SK-N-SH (cell line): ENCODE results near the gene PRRX1. TPM values are rescaled to one million over a fixed set of nuclear protein-coding genes. Genes with fewer than 3 reads are reported as not detected.

Experiments
- CTCF ChIA-PET: fragments of 300-600, 350-600 bp; formaldehyde crosslinking; extraction: SDS; loops from one replicate; lab custom pipeline; 2021; lab: Yijun Ruan, JAX
- POLR2A ChIA-PET: fragments of 350-600 bp; sonication (Branson Sonifier 250); formaldehyde crosslinking; extraction: SDS; loops from one replicate; lab custom pipeline; 2020; ENCODE audit warnings: antibody characterized with exemption, inconsistent platforms; lab: Yijun Ruan, JAX
- DNase-seq: peaks from one replicate; pipeline ENCODE4 v3.0.0; 2012
- H2AFZ ChIP-seq: fragments of 200-600 bp; sonication (generic); 2 replicates; pipeline ENCODE4 v1.8.1; 2016; ENCODE audit warnings: antibody characterized with exemption, mild to moderate bottlenecking, low read depth
- H3F3A ChIP-seq: fragments of 200-600 bp; sonication (generic); replicated peaks from 2 replicates; pipeline ENCODE3; 2016; ENCODE audit warnings: antibody characterized with exemption, mild to moderate bottlenecking; ENCODE audit not compliant: insufficient read depth
- H3K27ac ChIP-seq, 2 experiments: fragments of 200-500 bp in 1 of 2; fragments of 200-600 bp in 1 of 2; sonication (Bioruptor generic) in 1 of 2; sonication (generic), shearing (Covaris generic) in 1 of 2; 2 replicates each; pipeline versions ENCODE4 v1.5.1 to v1.6.1; 2014 to 2016; ENCODE audit warnings: low read depth in 2 of 2, inconsistent platforms in 1 of 2, low read length in 1 of 2, mild to moderate bottlenecking in 1 of 2, mixed read lengths in 1 of 2
- H3K27me3 ChIP-seq: fragments of 200-600 bp; sonication (generic), shearing (Covaris generic); 2 replicates; pipeline ENCODE4 v1.6.1; 2016; ENCODE audit warnings: mixed run types; ENCODE audit not compliant: insufficient read depth
- H3K36me3 ChIP-seq, 2 experiments: fragments of 200-500 bp in 1 of 2; fragments of 200-600 bp in 1 of 2; sonication (Bioruptor generic) in 1 of 2; sonication (generic) in 1 of 2; replicated peaks in 1 of 2; 2 replicates each; pipeline versions ENCODE3 to v1.5.1; 2014 to 2016; ENCODE audit warnings: low read length in 1 of 2, mild to moderate bottlenecking in 1 of 2; ENCODE audit not compliant: insufficient read depth in 2 of 2, control insufficient read depth in 1 of 2
- H3K4me1 ChIP-seq, 2 experiments: fragments of 200-500 bp in 1 of 2; fragments of 200-600 bp in 1 of 2; sonication (Bioruptor generic) in 1 of 2; sonication (generic), shearing (Covaris generic) in 1 of 2; 2 replicates each; pipeline versions ENCODE4 v1.5.1 to v1.6.1; 2014 to 2016; ENCODE audit warnings: low read depth in 1 of 2, low read length in 1 of 2, mixed run types in 1 of 2; ENCODE audit not compliant: insufficient read depth in 2 of 2, control insufficient read depth in 1 of 2
- H3K4me2 ChIP-seq: fragments of 200-600 bp; sonication (generic), shearing (Covaris generic); 2 replicates; pipeline ENCODE4 v1.6.1; 2017; ENCODE audit warnings: mixed run types
- H3K4me3 ChIP-seq, 2 experiments: fragments of 200-500 bp in 1 of 2; fragments of 200-600 bp in 1 of 2; sonication (Bioruptor generic) in 1 of 2; sonication (generic), shearing (Covaris generic) in 1 of 2; 2 replicates each; pipeline versions ENCODE4 v1.5.1 to v1.8.1; 2014 to 2016; ENCODE audit warnings: low read depth in 2 of 2, inconsistent platforms in 1 of 2, low read length in 1 of 2, mild to moderate bottlenecking in 1 of 2, mixed read lengths in 1 of 2, moderate library complexity in 1 of 2
- H3K79me2 ChIP-seq: fragments of 200-600 bp; sonication (generic); 2 replicates; pipeline ENCODE4 v1.8.1; 2017; ENCODE audit warnings: mild to moderate bottlenecking; ENCODE audit not compliant: insufficient read depth
- H3K9ac ChIP-seq: fragments of 200-600 bp; sonication (generic); 2 replicates; pipeline ENCODE4 v1.6.1; 2017; ENCODE audit warnings: mixed run types
- H3K9me2 ChIP-seq: fragments of 200-600 bp; sonication (generic); 2 replicates; pipeline ENCODE4 v1.6.1; 2017; ENCODE audit warnings: mixed run types
- H3K9me3 ChIP-seq: fragments of 200-600 bp; sonication (generic); 2 replicates; pipeline ENCODE4 v1.6.1; 2017; ENCODE audit warnings: mixed run types, mild to moderate bottlenecking, moderate library complexity
- H4K20me1 ChIP-seq: fragments of 200-600 bp; sonication (generic); 2 replicates; pipeline ENCODE4 v1.6.1; 2017; ENCODE audit warnings: mild to moderate bottlenecking, mixed run types; ENCODE audit not compliant: insufficient read depth
- FOXJ3 ChIP-seq: sonication (generic); formaldehyde crosslinking; IDR thresholded peaks from 2 replicates; pipeline ENCODE4 v1.5.1; 2020; ENCODE audit warnings: mild to moderate bottlenecking, missing genetic modification reagents
- FOXM1 ChIP-seq: IDR thresholded peaks from 2 replicates; pipeline ENCODE4 v1.4.0; 2012; ENCODE audit warnings: low read depth, mild to moderate bottlenecking
- GABPA ChIP-seq: IDR thresholded peaks from 2 replicates; pipeline ENCODE4 v1.4.0; 2012; ENCODE audit warnings: low read depth, mild to moderate bottlenecking
- GATA2 ChIP-seq: sonication (generic); formaldehyde crosslinking; IDR thresholded peaks from 2 replicates; pipeline ENCODE4 v1.5.0; 2020; ENCODE audit warnings: mild to moderate bottlenecking, missing genetic modification reagents
- JUND ChIP-seq: IDR thresholded peaks from 2 replicates; pipeline ENCODE4 v1.4.0; 2012
- NFIC ChIP-seq: IDR thresholded peaks from 2 replicates; pipeline ENCODE4 v1.4.0; 2012; ENCODE audit warnings: borderline replicate concordance
- NRF1 ChIP-seq: IDR thresholded peaks from 2 replicates; pipeline ENCODE4 v1.6.1; 2012; ENCODE audit warnings: low read depth, mild to moderate bottlenecking, low read length
- RFX5 ChIP-seq: IDR thresholded peaks from 2 replicates; pipeline ENCODE4 v1.6.1; 2012; ENCODE audit warnings: mild to moderate bottlenecking, improper control_type of control experiment, low read length
- RXRA ChIP-seq: IDR thresholded peaks from 2 replicates; pipeline ENCODE4 v1.4.0; 2012; ENCODE audit warnings: low read depth, mild to moderate bottlenecking, borderline replicate concordance
- SMC3 ChIP-seq: IDR thresholded peaks from 2 replicates; pipeline ENCODE4 v1.6.1; 2012; ENCODE audit warnings: low read depth, low read length, improper control_type of control experiment
- TAF1 ChIP-seq: IDR thresholded peaks from 2 replicates; pipeline ENCODE4 v1.6.1; 2012; ENCODE audit warnings: low read depth, mild to moderate bottlenecking, low read length, moderate library complexity, borderline replicate concordance
- TCF12 ChIP-seq: IDR thresholded peaks from 2 replicates; pipeline ENCODE4 v1.4.0; 2012
- TEAD4 ChIP-seq: IDR thresholded peaks from 2 replicates; pipeline ENCODE4 v1.4.0; 2012; ENCODE audit warnings: mild to moderate bottlenecking, borderline replicate concordance; ENCODE audit not compliant: insufficient read depth
- WGBS: methylation state at CpG from one replicate; pipeline ENCODE4 v1.1.6; 2017; ENCODE audit warnings: low lambda C conversion rate; 5-methylcytosine and 5-hydroxymethylcytosine counted together
- polyA plus RNA-seq, 3 experiments: library from polyadenylated mRNA; depleted of rRNA; stranded (reverse); fragments of >200 nt; gene quantifications; 2 replicates each; pipeline ENCODE4 v1.2.3, GENCODE V29; 2012
- TF ChIP-seq, protein P1 (sequence below): fragments of 150-350 bp; IDR thresholded peaks from 2 replicates; pipeline ENCODE4 v1.6.1; 2016; ENCODE audit warnings: mild to moderate bottlenecking, low read depth, low read length
- TF ChIP-seq, protein P2 (sequence below): fragments of 150-350 bp; IDR thresholded peaks from 2 replicates; pipeline ENCODE4 v1.6.1; 2017; ENCODE audit warnings: antibody characterized with exemption, low read length, low read depth, borderline replicate concordance
- TF ChIP-seq, protein P3 (sequence below): IDR thresholded peaks from 2 replicates; pipeline ENCODE4 v1.4.0; 2012; ENCODE audit warnings: low read depth, borderline replicate concordance
- TF ChIP-seq, protein P4 (sequence below): fragments of 200-600 bp; sonication (generic); IDR thresholded peaks from 2 replicates; pipeline ENCODE4 v1.6.1; 2017; ENCODE audit warnings: antibody characterized with exemption, mild to moderate bottlenecking, moderate library complexity

The PRRX1 gene
- polyA plus RNA-seq, 1 of the 3 experiments (the other 2 are of a cell fraction): 356 TPM

DNA sequence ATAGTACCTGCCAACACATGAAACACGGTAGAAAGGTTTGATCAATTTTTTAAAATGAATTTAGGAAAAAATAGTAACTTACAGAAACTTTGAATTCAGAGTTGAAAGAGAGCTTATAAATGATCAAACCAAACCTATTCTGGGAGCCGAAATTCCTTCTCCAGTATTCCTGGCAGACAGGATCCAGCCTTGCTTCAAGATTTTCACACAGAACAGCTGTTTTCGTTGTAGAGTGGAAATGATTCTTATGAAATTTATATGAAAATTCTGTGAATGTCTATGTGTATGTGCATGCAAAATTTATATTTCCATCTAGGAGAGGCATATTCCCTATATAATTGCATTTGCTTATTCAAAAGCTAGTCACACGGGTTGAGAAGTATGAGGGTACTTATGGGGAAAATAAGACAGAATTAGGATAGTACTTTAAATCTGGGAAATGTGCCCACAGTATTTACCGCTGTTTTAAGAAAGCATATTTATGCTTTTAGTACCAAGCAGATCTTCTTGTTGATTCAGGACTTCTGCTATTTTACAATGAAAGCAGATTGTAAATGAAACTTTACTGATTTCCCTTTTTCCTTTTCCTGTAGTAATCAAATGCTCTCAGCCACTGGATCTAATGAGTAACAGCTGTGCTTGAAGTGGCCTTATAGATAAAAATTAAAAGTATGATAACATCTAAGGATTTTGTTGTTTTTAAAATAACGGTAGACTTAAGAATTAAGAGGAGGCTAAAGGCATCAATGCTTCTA lies 30.4 kb downstream of the PRRX1 start:
- no peaks in the 10 kb centered on the region for H3K9me3 ChIP-seq
- TF ChIP-seq TCF12 (peak; percentile 68), FOXJ3 (CRISPR knock-in tag) (no peak), TEAD4 (no peak)
- TF ChIP-seq, all 33 proteins: peak for 1
- H3K79me2 ChIP-seq: peaks cover 98% of the 10 kb centered on the region
- H4K20me1 ChIP-seq: peaks cover 5% of the 10 kb centered on the region; the same call in 1 of the 2 replicates
- H3K27ac ChIP-seq: peak overlapping the region; percentile 90 to 99
- H3K9me2 ChIP-seq: no peaks in the 10 kb centered on the region
- DNase-seq: no peak
- peaks cover 84% of the 10 kb centered on the region for H3F3A ChIP-seq
- peak overlapping the region; percentile 43; the same call in 1 of the 2 replicates for H3K9ac ChIP-seq
- peaks cover 11 to 57% of the 10 kb centered on the region in 2 experiments for H3K36me3 ChIP-seq
- H3K4me3 ChIP-seq: peak overlapping the region in 1 of 2 experiments; percentile 0; a peak in 1 of 4 replicates
- ChIA-PET CTCF (no interaction called here), POLR2A (no interaction called here)
- WGBS: 26% methylated on average over 6 of the region's 6 CpGs
- H3K4me1 ChIP-seq: peaks cover 32 to 67% of the 10 kb centered on the region in 2 experiments
- peak overlapping the region; percentile 49; the same call in 1 of the 2 replicates for H3K4me2 ChIP-seq
- H3K27me3 ChIP-seq: no peaks in the 10 kb centered on the region
- H2AFZ ChIP-seq: no peak overlapping the region

DNA sequence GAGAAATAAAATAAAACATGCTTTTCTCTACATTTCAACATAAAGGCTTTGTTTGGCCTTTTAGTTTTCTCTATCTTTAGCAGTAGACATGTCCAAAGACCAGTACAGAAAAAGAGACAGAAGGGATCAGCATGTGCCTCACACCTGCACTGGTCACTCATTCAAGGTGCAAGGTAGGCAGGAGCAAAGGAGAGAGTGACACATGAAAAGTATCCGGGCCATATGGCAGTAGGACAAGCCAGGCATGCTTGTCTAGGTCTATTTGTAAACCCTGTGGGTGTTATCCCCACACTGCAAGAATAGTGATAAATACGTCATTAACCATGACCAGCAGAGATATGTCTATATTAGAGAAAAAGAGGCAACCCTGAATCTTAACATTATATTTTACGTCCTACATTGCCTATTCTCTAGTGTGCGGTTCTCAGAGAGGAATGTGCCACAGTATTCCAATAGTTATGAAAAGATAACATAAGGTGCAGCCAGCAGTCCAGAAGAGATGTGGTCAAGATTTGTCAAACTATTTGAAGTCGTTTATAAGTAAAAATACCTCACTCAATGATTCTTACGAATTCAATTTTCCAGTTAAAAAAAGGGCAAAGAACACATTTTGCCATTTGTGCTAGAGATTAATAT lies 32.1 kb downstream of the PRRX1 start:
- H3K27me3 ChIP-seq: no peaks in the 10 kb centered on the region
- H3K9me3 ChIP-seq: no peaks in the 10 kb centered on the region
- H3K4me2 ChIP-seq: peak overlapping the region; percentile 49; the same call in 1 of the 2 replicates
- peaks cover 34 to 79% of the 10 kb centered on the region in 2 experiments for H3K4me1 ChIP-seq
- H3K9me2 ChIP-seq: no peaks in the 10 kb centered on the region
- peaks cover 86% of the 10 kb centered on the region for H3F3A ChIP-seq
- peaks cover 11 to 55% of the 10 kb centered on the region in 2 experiments for H3K36me3 ChIP-seq
- ChIA-PET CTCF (no interaction called here), POLR2A (no interaction called here)
- H3K79me2 ChIP-seq: peaks cover 98% of the 10 kb centered on the region
- no peak overlapping the region for H3K4me3 ChIP-seq
- 53% methylated on average over 6 of the region's 6 CpGs for WGBS
- peak overlapping the region; percentile 15; the same call in 1 of the 2 replicates for H3K9ac ChIP-seq
- H2AFZ ChIP-seq: no peak overlapping the region
- H3K27ac ChIP-seq: peak overlapping the region; percentile 90 to 99
- peaks cover 4% of the 10 kb centered on the region; the same call in 1 of the 2 replicates for H4K20me1 ChIP-seq
- no peak for DNase-seq
- no peak for TF ChIP-seq TAF1
- TF ChIP-seq NRF1: no peak
- TF ChIP-seq SMC3: no peak
- TF ChIP-seq, protein P1, sequence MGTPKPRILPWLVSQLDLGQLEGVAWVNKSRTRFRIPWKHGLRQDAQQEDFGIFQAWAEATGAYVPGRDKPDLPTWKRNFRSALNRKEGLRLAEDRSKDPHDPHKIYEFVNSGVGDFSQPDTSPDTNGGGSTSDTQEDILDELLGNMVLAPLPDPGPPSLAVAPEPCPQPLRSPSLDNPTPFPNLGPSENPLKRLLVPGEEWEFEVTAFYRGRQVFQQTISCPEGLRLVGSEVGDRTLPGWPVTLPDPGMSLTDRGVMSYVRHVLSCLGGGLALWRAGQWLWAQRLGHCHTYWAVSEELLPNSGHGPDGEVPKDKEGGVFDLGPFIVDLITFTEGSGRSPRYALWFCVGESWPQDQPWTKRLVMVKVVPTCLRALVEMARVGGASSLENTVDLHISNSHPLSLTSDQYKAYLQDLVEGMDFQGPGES: no peak
- no peak for TF ChIP-seq TCF12
- no peak for TF ChIP-seq GATA2 (CRISPR knock-in tag)
- TF ChIP-seq FOXM1: no peak
- no peak for TF ChIP-seq RXRA
- TF ChIP-seq, protein P2, sequence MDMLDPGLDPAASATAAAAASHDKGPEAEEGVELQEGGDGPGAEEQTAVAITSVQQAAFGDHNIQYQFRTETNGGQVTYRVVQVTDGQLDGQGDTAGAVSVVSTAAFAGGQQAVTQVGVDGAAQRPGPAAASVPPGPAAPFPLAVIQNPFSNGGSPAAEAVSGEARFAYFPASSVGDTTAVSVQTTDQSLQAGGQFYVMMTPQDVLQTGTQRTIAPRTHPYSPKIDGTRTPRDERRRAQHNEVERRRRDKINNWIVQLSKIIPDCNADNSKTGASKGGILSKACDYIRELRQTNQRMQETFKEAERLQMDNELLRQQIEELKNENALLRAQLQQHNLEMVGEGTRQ: no peak
- TF ChIP-seq JUND: no peak
- TF ChIP-seq RFX5: no peak
- no peak for TF ChIP-seq NFIC
- no peak for TF ChIP-seq TEAD4
- TF ChIP-seq, protein P3, sequence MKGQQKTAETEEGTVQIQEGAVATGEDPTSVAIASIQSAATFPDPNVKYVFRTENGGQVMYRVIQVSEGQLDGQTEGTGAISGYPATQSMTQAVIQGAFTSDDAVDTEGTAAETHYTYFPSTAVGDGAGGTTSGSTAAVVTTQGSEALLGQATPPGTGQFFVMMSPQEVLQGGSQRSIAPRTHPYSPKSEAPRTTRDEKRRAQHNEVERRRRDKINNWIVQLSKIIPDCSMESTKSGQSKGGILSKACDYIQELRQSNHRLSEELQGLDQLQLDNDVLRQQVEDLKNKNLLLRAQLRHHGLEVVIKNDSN: no peak
- no peak for TF ChIP-seq GABPA
- no peak for TF ChIP-seq FOXJ3 (CRISPR knock-in tag)
- TF ChIP-seq, protein P4, sequence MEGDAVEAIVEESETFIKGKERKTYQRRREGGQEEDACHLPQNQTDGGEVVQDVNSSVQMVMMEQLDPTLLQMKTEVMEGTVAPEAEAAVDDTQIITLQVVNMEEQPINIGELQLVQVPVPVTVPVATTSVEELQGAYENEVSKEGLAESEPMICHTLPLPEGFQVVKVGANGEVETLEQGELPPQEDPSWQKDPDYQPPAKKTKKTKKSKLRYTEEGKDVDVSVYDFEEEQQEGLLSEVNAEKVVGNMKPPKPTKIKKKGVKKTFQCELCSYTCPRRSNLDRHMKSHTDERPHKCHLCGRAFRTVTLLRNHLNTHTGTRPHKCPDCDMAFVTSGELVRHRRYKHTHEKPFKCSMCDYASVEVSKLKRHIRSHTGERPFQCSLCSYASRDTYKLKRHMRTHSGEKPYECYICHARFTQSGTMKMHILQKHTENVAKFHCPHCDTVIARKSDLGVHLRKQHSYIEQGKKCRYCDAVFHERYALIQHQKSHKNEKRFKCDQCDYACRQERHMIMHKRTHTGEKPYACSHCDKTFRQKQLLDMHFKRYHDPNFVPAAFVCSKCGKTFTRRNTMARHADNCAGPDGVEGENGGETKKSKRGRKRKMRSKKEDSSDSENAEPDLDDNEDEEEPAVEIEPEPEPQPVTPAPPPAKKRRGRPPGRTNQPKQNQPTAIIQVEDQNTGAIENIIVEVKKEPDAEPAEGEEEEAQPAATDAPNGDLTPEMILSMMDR: no peak
